OCI-LY3 (cell line): ENCODE measurements around the gene SOCS1.

Experiments
- H2AFZ ChIP-seq: fragments of 200-600, 300-600 bp; shearing (Covaris generic); 2 replicates; pipeline ENCODE4 v1.6.0; 2014; ENCODE audit warnings: antibody characterized with exemption, low read depth, low read length
- H3K27ac ChIP-seq: fragments of 200-600, 300-600 bp; sonication (generic); 2 replicates; pipeline ENCODE4 v1.5.1; 2014; ENCODE audit warnings: mild to moderate bottlenecking, low read length, moderate library complexity, mixed read lengths
- H3K27me3 ChIP-seq: fragments of 200-600, 300-600 bp; sonication (generic); 2 replicates; pipeline ENCODE4 v1.6.1; 2014; ENCODE audit warnings: low read depth, low read length, mixed read lengths
- H3K36me3 ChIP-seq: fragments of 200-600, 300-600 bp; sonication (generic); replicated peaks from 2 replicates; pipeline ENCODE3; 2014; ENCODE audit warnings: low read depth, low read length, mixed read lengths
- H3K4me1 ChIP-seq: fragments of 300-600, 200-600 bp; sonication (generic); 2 replicates; pipeline ENCODE4 v1.6.1; 2014; ENCODE audit warnings: low read length, mixed read lengths
- H3K4me2 ChIP-seq: fragments of 200-600, 300-600 bp; sonication (generic); 2 replicates; pipeline ENCODE4 v1.6.1; 2014; ENCODE audit warnings: low read length, mixed read lengths
- H3K4me3 ChIP-seq: fragments of 300-600, 200-600 bp; sonication (generic); 2 replicates; pipeline ENCODE4 v1.5.1; 2014; ENCODE audit warnings: antibody characterized with exemption, mild to moderate bottlenecking, low read length, moderate library complexity
- H3K79me2 ChIP-seq: fragments of 300-600, 200-600 bp; shearing (Covaris generic); 2 replicates; pipeline ENCODE4 v1.6.1; 2014; ENCODE audit warnings: mild to moderate bottlenecking, low read length, mixed read lengths
- H3K9ac ChIP-seq: fragments of 300-600, 200-600 bp; shearing (Covaris generic); 2 replicates; pipeline ENCODE4 v1.6.0; 2014; ENCODE audit warnings: mild to moderate bottlenecking, low read length, moderate library complexity
- H3K9me3 ChIP-seq: fragments of 200-600, 300-600 bp; shearing (Covaris generic); 2 replicates; pipeline ENCODE4 v1.6.1; 2014; ENCODE audit warnings: low read length, mixed read lengths; ENCODE audit not compliant: insufficient read depth
- H4K20me1 ChIP-seq: fragments of 200-600, 300-600 bp; sonication (generic); 2 replicates; pipeline ENCODE4 v1.6.1; 2016; ENCODE audit warnings: low read length, mixed read lengths; ENCODE audit not compliant: insufficient read depth
- EZH2phosphoT487 ChIP-seq: fragments of 200-600 bp; shearing (Covaris generic); IDR thresholded peaks from 2 replicates; pipeline ENCODE4 v1.6.1; 2018; ENCODE audit warnings: antibody characterized with exemption, mixed run types, low read depth
- TF ChIP-seq, protein P1 (sequence below): fragments of 200-600, 300-600 bp; sonication (generic); IDR thresholded peaks from 2 replicates; pipeline ENCODE4 v1.5.1; 2014; ENCODE audit warnings: antibody characterized with exemption, low read length, low read depth

SOCS1 gene

DNA sequence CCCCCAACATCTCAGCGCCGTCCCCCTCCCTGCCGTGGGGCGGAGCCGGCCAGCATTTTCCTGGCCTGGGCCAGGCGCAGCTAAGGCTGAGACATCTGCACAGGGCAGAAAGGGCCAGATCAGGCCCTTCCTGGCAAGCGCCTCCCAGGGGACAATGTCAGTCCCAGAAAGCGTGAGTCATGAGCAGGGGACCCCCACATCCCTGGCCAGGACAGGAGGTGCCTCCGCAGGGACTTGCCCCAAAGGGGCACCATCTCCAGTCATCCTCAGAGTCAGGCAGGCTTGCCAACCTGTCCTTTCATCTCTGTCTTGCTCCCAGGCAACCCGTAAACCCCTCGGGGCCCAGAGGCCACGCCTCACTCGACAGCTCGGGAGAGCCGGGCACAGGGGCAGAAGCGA lies 43.2 kb downstream of the SOCS1 start:
- Histone ChIP-seq H3K36me3 (peaks cover 2% of the 10 kb centered on the region), H3K9me3 (peaks cover 5% of the 10 kb centered on the region; the same call in 1 of the 2 replicates), H3K79me2 (no peaks in the 10 kb centered on the region), H2AFZ (no peak overlapping the region), H3K4me3 (no peak overlapping the region), H3K27me3 (peaks cover 7% of the 10 kb centered on the region; the same call in 1 of the 2 replicates), H3K9ac (no peak overlapping the region), H4K20me1 (no peaks in the 10 kb centered on the region), H3K27ac (no peak overlapping the region), H3K4me2 (no peak overlapping the region), H3K4me1 (peaks cover 26% of the 10 kb centered on the region)
- TF ChIP-seq EZH2phosphoT487, result no peak
- TF ChIP-seq, protein P1, sequence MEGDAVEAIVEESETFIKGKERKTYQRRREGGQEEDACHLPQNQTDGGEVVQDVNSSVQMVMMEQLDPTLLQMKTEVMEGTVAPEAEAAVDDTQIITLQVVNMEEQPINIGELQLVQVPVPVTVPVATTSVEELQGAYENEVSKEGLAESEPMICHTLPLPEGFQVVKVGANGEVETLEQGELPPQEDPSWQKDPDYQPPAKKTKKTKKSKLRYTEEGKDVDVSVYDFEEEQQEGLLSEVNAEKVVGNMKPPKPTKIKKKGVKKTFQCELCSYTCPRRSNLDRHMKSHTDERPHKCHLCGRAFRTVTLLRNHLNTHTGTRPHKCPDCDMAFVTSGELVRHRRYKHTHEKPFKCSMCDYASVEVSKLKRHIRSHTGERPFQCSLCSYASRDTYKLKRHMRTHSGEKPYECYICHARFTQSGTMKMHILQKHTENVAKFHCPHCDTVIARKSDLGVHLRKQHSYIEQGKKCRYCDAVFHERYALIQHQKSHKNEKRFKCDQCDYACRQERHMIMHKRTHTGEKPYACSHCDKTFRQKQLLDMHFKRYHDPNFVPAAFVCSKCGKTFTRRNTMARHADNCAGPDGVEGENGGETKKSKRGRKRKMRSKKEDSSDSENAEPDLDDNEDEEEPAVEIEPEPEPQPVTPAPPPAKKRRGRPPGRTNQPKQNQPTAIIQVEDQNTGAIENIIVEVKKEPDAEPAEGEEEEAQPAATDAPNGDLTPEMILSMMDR, result no peak

DNA sequence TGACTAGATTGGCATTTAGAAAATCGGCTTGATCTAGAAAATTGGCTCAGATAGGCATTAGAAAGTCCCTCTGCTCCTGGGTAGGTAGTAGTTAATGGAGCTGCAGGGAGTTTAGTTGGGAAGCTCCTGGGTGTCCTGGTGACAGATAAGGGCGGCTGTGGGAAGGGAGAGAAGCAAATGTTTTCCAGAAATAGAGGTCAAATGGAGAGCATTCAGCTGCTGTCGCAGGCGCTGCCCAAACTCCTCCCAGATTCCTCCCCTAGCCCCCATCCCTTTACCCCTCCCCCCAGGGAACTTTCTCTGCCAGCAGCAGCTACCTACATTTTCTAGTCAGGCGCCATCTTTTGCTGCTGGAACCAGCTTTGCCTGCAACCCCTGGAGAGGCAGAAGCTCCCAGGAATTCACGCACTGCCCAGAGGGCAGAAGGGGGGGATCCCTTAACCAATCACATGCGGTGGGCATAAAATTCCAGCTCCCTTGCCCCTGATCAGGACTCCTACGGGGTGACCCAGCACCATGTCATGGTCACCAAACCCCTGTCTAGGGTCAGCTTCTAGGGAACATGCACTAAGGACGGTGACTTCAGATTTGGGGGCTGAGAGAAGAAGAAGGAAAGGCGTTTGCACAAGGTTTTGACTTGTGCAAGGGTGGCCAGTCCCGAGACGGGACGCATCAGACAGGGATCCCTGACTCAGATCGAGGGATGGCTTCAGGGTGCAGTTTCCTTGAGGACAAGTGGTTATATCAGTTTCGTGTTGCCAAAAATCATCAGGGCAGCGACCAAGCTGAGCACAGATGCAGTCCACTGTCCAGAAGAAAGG lies 43.8 kb downstream of the SOCS1 start:
- Histone ChIP-seq H3K27ac (no peak overlapping the region), H3K4me3 (no peak overlapping the region), H3K79me2 (no peaks in the 10 kb centered on the region), H3K27me3 (peaks cover 7% of the 10 kb centered on the region; the same call in 1 of the 2 replicates), H3K4me1 (peaks cover 30% of the 10 kb centered on the region), H2AFZ (no peak overlapping the region), H3K36me3 (peaks cover 6% of the 10 kb centered on the region), H4K20me1 (no peaks in the 10 kb centered on the region), H3K9ac (no peak overlapping the region), H3K4me2 (no peak overlapping the region), H3K9me3 (0 out of 2 replicates have a peak, but pooled peaks cover 7% of the 10 kb centered on the region)
- TF ChIP-seq, protein P1, result no peak
- no peak for TF ChIP-seq EZH2phosphoT487

DNA sequence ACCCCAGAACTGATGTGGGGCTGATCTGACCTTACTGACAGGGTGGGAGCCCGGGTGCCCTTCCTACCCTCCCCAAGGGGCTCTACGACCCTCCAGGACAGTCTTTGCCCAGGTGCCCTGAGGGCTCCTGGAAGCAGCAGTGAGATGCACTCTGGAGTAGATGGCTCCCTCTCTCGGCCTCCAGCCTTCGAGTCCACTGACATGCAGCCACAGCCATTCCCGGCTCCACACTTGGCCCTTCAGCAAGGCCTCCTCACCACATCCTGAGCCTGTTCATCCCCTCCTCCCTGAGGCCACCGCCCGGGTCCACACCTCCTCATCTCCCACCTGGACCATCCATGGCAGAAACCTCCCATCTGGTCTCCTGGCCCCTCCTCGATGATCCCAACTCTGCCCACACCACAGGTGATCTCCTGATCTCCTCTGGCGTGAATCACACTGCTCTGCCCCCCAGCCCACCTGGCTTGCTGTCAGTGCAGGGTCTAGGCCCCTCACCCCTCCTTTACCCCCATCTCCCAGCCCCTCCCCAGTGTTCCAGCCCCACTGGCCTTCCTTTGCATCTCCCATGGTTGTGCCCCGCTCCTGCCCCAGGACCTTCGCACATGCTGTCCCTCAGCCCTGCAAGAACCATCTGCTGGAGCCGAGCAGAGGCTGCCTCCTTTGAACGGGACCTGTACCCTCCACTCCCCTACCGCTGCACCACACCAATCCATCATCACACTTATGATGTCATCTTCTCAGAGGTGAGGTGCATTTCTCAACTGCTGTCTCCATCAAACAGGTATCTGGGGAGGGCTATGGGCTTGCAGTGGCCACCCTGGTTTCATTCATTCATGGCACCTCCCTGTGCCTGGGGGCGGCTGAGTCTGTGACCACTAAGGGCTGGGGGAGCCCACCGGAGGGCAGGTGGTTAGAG lies 44.7 kb downstream of the SOCS1 start:
- Histone ChIP-seq H3K27ac (no peak overlapping the region), H3K9ac (no peak overlapping the region), H3K4me1 (peaks cover 38% of the 10 kb centered on the region), H3K79me2 (no peaks in the 10 kb centered on the region), H3K27me3 (peaks cover 7% of the 10 kb centered on the region; the same call in 1 of the 2 replicates), H4K20me1 (no peaks in the 10 kb centered on the region), H3K36me3 (peaks cover 6% of the 10 kb centered on the region), H3K4me2 (no peak overlapping the region), H3K9me3 (0 out of 2 replicates have a peak, but pooled peaks cover 7% of the 10 kb centered on the region), H3K4me3 (no peak overlapping the region), H2AFZ (no peak overlapping the region)
- no peak for TF ChIP-seq EZH2phosphoT487
- TF ChIP-seq, protein P1, result peak; percentile 32; the same call in 1 of the 2 replicates
